Retinal pigment epithelial cell (primary cell): ENCODE results near the gene DBI.

Experiments
- DNase-seq: peaks from one replicate; pipeline ENCODE4 v3.0.0-alpha.2; 2010; ENCODE audit warnings: low read depth
- H3K4me3 ChIP-seq: 2 replicates; pipeline ENCODE4 v1.5.1; 2011; ENCODE audit warnings: mild to moderate bottlenecking, low read length, control low read depth, moderate library complexity
- TF ChIP-seq, protein P1 (sequence below): conservative IDR thresholded peaks from 2 replicates; pipeline ENCODE4 v1.5.1; 2011; ENCODE audit warnings: low read depth, low read length, control low read depth, inconsistent platforms

The DBI gene

GRCh38 chr2:119417908-119418307, 51.1 kb downstream of the DBI start:
- H3K4me3 ChIP-seq, result no peak overlapping the region
- no peak for DNase-seq
- TF ChIP-seq, protein P1, sequence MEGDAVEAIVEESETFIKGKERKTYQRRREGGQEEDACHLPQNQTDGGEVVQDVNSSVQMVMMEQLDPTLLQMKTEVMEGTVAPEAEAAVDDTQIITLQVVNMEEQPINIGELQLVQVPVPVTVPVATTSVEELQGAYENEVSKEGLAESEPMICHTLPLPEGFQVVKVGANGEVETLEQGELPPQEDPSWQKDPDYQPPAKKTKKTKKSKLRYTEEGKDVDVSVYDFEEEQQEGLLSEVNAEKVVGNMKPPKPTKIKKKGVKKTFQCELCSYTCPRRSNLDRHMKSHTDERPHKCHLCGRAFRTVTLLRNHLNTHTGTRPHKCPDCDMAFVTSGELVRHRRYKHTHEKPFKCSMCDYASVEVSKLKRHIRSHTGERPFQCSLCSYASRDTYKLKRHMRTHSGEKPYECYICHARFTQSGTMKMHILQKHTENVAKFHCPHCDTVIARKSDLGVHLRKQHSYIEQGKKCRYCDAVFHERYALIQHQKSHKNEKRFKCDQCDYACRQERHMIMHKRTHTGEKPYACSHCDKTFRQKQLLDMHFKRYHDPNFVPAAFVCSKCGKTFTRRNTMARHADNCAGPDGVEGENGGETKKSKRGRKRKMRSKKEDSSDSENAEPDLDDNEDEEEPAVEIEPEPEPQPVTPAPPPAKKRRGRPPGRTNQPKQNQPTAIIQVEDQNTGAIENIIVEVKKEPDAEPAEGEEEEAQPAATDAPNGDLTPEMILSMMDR, result no peak

- no peak for DNase-seq
- TF ChIP-seq, protein P1, result no peak
- no peak overlapping the region for H3K4me3 ChIP-seq
These were observed 52.3 kb downstream of the DBI start for GRCh38 chr2:119419065-119419464.

DNA sequence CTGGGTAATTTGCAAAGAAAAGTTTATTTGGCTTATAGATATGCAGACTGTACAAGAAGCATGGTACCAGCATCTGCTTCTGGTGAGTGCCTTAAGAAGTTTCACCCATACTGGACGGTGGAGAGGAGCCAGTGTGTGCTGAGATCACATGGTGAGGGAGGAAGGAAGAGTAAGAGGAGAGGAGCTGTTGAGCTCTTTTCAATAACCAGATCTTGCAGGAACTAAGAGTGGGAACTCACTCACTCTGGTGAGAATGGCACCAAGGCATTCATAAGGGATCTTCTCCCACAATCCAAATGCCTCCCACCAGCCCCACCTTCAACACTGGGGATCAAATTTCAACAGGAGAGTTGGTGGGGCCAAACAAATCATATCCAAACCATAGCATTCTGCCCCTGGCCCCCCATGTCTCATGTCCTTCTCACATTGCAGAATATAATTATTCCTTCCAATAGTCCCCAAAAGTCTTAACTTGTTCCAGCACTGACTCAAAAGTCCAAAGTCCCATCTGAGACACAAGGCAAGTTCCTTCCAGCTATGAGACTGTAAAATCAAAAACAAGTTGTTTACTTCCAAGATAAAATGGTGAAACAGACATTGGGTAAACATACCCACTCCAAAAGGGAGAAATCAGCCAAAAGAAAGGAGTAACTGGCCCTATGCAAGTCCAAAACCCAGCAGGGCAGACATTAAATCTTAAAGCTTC, 53.2 kb downstream of the DBI start:
- TF ChIP-seq, protein P1, result no peak
- H3K4me3 ChIP-seq, result no peak overlapping the region
- no peak for DNase-seq

DNA sequence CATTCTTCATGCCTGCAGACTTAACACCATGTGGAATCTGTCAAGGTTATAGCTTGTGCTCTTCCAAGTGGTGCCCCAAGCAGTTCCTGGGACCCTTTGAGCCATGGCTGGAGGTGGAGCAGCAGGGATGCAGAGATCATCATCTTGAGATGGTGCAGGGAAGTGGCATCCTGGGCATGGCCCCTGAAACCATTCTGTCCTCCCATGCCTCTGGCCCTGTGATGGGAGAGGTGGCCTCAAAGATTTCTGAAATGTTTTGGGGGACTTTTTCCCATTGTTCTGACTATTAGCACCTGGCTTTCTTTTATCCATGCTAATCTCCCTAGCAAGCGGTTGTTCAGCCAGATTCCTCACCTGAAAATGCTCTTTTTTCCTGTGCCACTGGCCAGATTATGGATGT, 54.5 kb downstream of the DBI start:
- no peak for DNase-seq
- TF ChIP-seq, protein P1, result no peak
- no peak overlapping the region for H3K4me3 ChIP-seq

- TF ChIP-seq, protein P1, result no peak
These were observed 55.0 kb downstream of the DBI start for GRCh38 chr2:119421741-119422140.

More at GRCh38 chr2:119421741-119422140, 55.0 kb downstream of the DBI start:
- DNase-seq, result no peak
- no peak overlapping the region for H3K4me3 ChIP-seq
